Omental fat pad (tissue), 4 donors: ENCODE measurements around the gene WNT3. TPM values are rescaled to one million over a fixed set of nuclear protein-coding genes. Genes with fewer than 3 reads are reported as not detected.

Experiments
- ATAC-seq: fragments of 150-250 bp; one replicate; pipeline ENCODE4 v1.9.1; 2016; ENCODE audit warnings: mild to moderate bottlenecking, moderate library complexity; ENCODE audit not compliant: low FRiP score
- DNase-seq: peaks from one replicate; pipeline ENCODE4 v3.0.0-alpha.2; 2019; ENCODE audit warnings: low spot score
- total RNA-seq, 4 donors: library from RNA; depleted of rRNA; stranded (reverse); fragments of >200 nt; gene quantifications; one replicate each; pipeline ENCODE4 v1.1.0, GENCODE V29; 2016
- TF ChIP-seq, protein P1 (sequence below), 3 donors: fragments of 450-650 bp; IDR thresholded peaks; one replicate each; pipeline ENCODE4 v1.5.1; 2016 to 2017; ENCODE audit warnings: antibody characterized with exemption in 3 of 3, mild to moderate bottlenecking in 3 of 3, moderate library complexity in 2 of 3

Gene WNT3
- total RNA-seq, 4 donors from 2014 or later = 0.82 to 2.1 (median 1.2) TPM

GRCh38 chr17:46826116-46826515, 7.6 kb upstream of the WNT3 start:
- no peak for ATAC-seq
- no peak for DNase-seq
- TF ChIP-seq, protein P1, sequence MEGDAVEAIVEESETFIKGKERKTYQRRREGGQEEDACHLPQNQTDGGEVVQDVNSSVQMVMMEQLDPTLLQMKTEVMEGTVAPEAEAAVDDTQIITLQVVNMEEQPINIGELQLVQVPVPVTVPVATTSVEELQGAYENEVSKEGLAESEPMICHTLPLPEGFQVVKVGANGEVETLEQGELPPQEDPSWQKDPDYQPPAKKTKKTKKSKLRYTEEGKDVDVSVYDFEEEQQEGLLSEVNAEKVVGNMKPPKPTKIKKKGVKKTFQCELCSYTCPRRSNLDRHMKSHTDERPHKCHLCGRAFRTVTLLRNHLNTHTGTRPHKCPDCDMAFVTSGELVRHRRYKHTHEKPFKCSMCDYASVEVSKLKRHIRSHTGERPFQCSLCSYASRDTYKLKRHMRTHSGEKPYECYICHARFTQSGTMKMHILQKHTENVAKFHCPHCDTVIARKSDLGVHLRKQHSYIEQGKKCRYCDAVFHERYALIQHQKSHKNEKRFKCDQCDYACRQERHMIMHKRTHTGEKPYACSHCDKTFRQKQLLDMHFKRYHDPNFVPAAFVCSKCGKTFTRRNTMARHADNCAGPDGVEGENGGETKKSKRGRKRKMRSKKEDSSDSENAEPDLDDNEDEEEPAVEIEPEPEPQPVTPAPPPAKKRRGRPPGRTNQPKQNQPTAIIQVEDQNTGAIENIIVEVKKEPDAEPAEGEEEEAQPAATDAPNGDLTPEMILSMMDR (IDR thresholded peaks at IDR 0.05) = no peak

DNA sequence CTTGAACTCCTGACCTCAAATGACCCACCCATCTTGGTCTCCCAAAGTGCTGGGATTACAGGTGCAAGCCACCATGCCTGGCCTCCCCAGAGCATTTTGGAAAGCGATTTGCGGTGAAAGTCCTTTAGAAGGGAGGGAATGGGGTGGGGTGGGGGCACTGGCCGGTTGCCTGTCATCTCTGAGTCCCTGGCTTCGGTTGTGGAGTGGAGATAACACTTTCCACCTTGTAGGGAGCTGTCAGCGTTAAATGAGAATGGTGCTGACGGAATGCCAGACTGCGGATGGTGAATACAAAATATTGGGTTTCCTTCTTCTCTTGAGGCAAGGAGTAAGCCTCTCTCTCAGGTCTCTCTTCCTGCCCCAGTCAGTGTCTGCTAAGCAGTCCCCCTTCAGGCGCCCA, 5.2 kb upstream of the WNT3 start:
- DNase-seq (no peak), ATAC-seq (no peak)
- TF ChIP-seq, protein P1 (IDR thresholded peaks at IDR 0.05) = no peak

- TF ChIP-seq, protein P1 (IDR thresholded peaks at IDR 0.05) = peak in 1 of 3 donors; percentile 43
- ATAC-seq = no peak
- DNase-seq = no peak
These were observed 4.0 kb upstream of the WNT3 start for GRCh38 chr17:46822388-46822921.

DNA sequence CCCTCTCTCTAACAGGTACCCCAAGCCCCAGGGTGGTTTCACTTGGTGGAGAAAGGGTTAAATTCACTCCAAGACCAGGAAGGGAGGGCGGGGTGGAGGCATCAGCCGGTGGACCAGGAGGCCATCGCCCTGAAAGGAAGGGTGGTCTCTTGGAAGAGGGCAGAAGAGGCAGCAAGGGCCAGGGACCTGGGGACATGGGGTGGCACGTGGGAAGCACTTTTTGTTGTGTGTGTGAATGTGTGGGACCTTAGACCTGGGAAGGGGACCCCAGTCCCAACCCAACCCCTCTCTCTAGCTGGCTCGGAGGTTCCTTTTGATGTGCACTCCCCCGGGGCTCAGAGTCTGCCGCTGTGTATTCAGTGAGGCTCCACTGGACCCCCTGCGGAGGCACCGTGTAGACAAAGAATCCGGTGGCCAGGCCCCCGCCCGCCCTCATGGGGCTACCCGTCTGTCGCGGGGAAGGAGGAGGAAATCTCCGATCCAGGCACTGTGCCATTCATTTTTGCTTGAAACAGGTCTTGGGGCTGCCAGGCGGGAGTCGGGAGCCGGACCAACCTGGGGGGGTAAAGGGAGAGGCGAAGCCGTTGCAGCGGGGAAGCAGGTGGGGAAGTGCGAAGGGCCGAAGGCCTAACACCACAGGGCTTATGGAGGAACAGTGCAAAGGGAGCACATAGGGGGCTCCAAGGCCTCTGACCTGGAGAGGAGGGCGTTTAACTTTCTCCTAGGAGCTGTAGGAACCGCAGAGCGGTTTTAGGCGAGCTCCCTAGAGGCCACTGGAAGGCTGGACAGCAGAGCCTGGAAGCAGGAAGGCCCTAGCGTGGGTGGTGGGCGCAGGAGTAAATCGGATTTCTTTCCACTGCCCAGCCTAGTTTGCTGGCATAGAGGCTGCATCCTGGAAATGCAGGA, 3.2 kb upstream of the WNT3 start:
- no peak for DNase-seq
- TF ChIP-seq, protein P1 (IDR thresholded peaks at IDR 0.05) = no peak

GRCh38 chr17:46820592-46821450, 2.3 kb upstream of the WNT3 start:
- DNase-seq (no peak), ATAC-seq (no peak)
- TF ChIP-seq, protein P1 (IDR thresholded peaks at IDR 0.05) = no peak

More for the DNA sequence above, 3.2 kb upstream of the WNT3 start:
- ATAC-seq = no peak

DNA sequence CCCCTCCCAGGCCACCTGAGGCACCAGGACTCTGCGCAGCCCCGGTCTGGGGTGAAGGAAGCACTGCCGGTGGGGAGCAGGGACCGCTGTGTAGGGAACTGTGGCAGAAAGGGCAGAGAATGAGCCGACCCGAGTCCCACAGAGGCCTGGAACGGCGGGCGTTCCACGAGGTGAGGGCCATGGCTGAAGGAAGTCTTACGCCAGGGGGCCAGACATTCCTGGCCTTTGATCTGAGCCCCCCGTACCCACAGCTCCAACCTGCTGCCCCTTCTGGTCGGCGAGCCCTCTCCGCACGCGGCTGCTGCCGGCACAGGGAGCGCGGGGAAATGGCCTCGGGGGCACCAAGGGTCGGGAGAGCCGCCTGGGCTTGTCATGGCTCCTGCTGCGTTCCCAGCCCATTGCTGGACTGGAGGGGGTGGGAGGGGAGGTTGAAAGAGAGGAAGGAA, 1.4 kb upstream of the WNT3 start:
- ATAC-seq (no peak), DNase-seq (no peak)
- TF ChIP-seq, protein P1 (IDR thresholded peaks at IDR 0.05) = no peak
